ENCODE data around the gene USH1C. TPM values are rescaled to one million over a fixed set of nuclear protein-coding genes. Genes with fewer than 3 reads are reported as not detected.

USH1C gene
- total RNA-seq, 1 donor from 2014 or later: 0.24 TPM

- H3F3A ChIP-seq (ENCODE audit: low read depth): no peaks in the 10 kb centered on the region
- H4K20me1 ChIP-seq (ENCODE audit: low read depth): no peaks in the 10 kb centered on the region
- H3K9me3 ChIP-seq (ENCODE audit: low read depth): no peaks in the 10 kb centered on the region
- no peak overlapping the region for H3K4me3 ChIP-seq
- Mint-ChIP-seq H3K9me3 (no peaks in the 10 kb centered on the region), H3K27me3 (ENCODE audit: insufficient read depth, low read depth) (peaks cover 8% of the 10 kb centered on the region), H3K27ac (no peak overlapping the region), H3K4me1 (no peaks in the 10 kb centered on the region), H3K36me3 (peaks cover 2% of the 10 kb centered on the region), H3K4me3 (no peak overlapping the region)
- no peak overlapping the region for H2AFZ ChIP-seq (replicated peaks)
- H3K79me2 ChIP-seq (ENCODE audit: low read depth): no peaks in the 10 kb centered on the region
- H3K9ac ChIP-seq: no peak overlapping the region
- DNase-seq (ENCODE audit: low spot score): no peak
- H3K36me3 ChIP-seq: no peaks in the 10 kb centered on the region
- no peak overlapping the region for H3K4me2 ChIP-seq
- H3K4me1 ChIP-seq: no peaks in the 10 kb centered on the region
- H3K27ac ChIP-seq: no peak overlapping the region
- H3K27me3 ChIP-seq: no peaks in the 10 kb centered on the region
- TF ChIP-seq EZH2 (IDR thresholded peaks at IDR 0.05): no peak
- TF ChIP-seq EZH2phosphoT487 (IDR thresholded peaks at IDR 0.05): no peak
- no peak for TF ChIP-seq CTCF (IDR thresholded peaks at IDR 0.05)
Measured at GRCh38 chr11:17463546-17464174, 80.6 kb downstream of the USH1C start.

GRCh38 chr11:17462940-17463339, 81.3 kb downstream of the USH1C start:
- no peak for DNase-seq (ENCODE audit: low spot score)
- Histone ChIP-seq H3K27me3 (no peaks in the 10 kb centered on the region), H3K79me2 (ENCODE audit: low read depth) (no peaks in the 10 kb centered on the region), H3K9me3 (ENCODE audit: low read depth) (no peaks in the 10 kb centered on the region), H3K9ac (no peak overlapping the region), H3K4me2 (no peak overlapping the region), H3K4me3 (no peak overlapping the region), H3K36me3 (no peaks in the 10 kb centered on the region), H3F3A (ENCODE audit: low read depth) (no peaks in the 10 kb centered on the region), H3K4me1 (peaks cover 1% of the 10 kb centered on the region), H3K27ac (no peak overlapping the region), H2AFZ (replicated peaks) (no peak overlapping the region), H4K20me1 (ENCODE audit: low read depth) (no peaks in the 10 kb centered on the region)
- TF ChIP-seq CTCF (IDR thresholded peaks at IDR 0.05): no peak
- no peak for TF ChIP-seq EZH2phosphoT487 (IDR thresholded peaks at IDR 0.05)
- no peak for TF ChIP-seq EZH2 (IDR thresholded peaks at IDR 0.05)
- Mint-ChIP-seq H3K4me1 (no peaks in the 10 kb centered on the region), H3K27me3 (ENCODE audit: insufficient read depth, low read depth) (peaks cover 8% of the 10 kb centered on the region), H3K36me3 (peaks cover 2% of the 10 kb centered on the region), H3K9me3 (no peaks in the 10 kb centered on the region), H3K27ac (no peak overlapping the region), H3K4me3 (no peak overlapping the region)

GRCh38 chr11:17460406-17460805, 83.8 kb downstream of the USH1C start:
- no peak overlapping the region for H3K27ac Mint-ChIP-seq
- Histone ChIP-seq H3K4me1 (peaks cover 8% of the 10 kb centered on the region), H2AFZ (replicated peaks) (no peak overlapping the region), H3K27ac (no peak overlapping the region), H3K27me3 (no peaks in the 10 kb centered on the region), H3K36me3 (no peaks in the 10 kb centered on the region), H3K9me3 (ENCODE audit: low read depth) (no peaks in the 10 kb centered on the region), H3K4me2 (no peak overlapping the region), H4K20me1 (ENCODE audit: low read depth) (no peaks in the 10 kb centered on the region), H3F3A (ENCODE audit: low read depth) (no peaks in the 10 kb centered on the region), H3K9ac (no peak overlapping the region), H3K79me2 (ENCODE audit: low read depth) (no peaks in the 10 kb centered on the region), H3K4me3 (no peak overlapping the region)
- TF ChIP-seq CTCF (IDR thresholded peaks at IDR 0.05) (no peak), EZH2 (IDR thresholded peaks at IDR 0.05) (no peak), EZH2phosphoT487 (IDR thresholded peaks at IDR 0.05) (no peak)
- H3K27me3 Mint-ChIP-seq (ENCODE audit: insufficient read depth, low read depth): peaks cover 8% of the 10 kb centered on the region
- H3K4me1 Mint-ChIP-seq: no peaks in the 10 kb centered on the region
- H3K4me3 Mint-ChIP-seq: no peak overlapping the region
- no peaks in the 10 kb centered on the region for H3K9me3 Mint-ChIP-seq
- H3K36me3 Mint-ChIP-seq: peaks cover 2% of the 10 kb centered on the region
- DNase-seq (ENCODE audit: low spot score): no peak

Data from neural progenitor cell (in vitro differentiated cells).